H7 (cell line): ENCODE data around the gene MAP1S. TPM values are rescaled to one million over a fixed set of nuclear protein-coding genes. Genes with fewer than 3 reads are reported as not detected.
A peak's percentile ranks its signal among the peaks of the same experiment; 100 is the strongest.
"Not testable (repeated sequence)": the region's sequence is repeated elsewhere in the genome, so short reads cannot be mapped to it uniquely, and the experiment has no call there.

Source experiments
- DNase-seq: peaks from one replicate; pipeline ENCODE4 v3.0.0; 2012
- H3K27me3 ChIP-seq: 2 replicates; pipeline ENCODE4 v1.6.0; 2011; ENCODE audit warnings: mild to moderate bottlenecking, low read length; ENCODE audit not compliant: control insufficient read depth, insufficient read depth
- H3K36me3 ChIP-seq: replicated peaks from 2 replicates; pipeline ENCODE4 v1.5.1; 2011; ENCODE audit warnings: low read length; ENCODE audit not compliant: control insufficient read depth, insufficient read depth
- H3K4me3 ChIP-seq: 2 replicates; pipeline ENCODE4 v1.5.1; 2011; ENCODE audit warnings: low read depth, mild to moderate bottlenecking, control low read depth, low read length, moderate library complexity; ENCODE audit not compliant: insufficient read depth
- total RNA-seq: library from RNA; depleted of rRNA; stranded (reverse); fragments of >200 nt; shearing (Covaris generic); gene quantifications from 2 replicates; pipeline ENCODE4 v1.2.3, GENCODE V29; 2014

Gene MAP1S
- total RNA-seq, 1 experiment from 2014 or later = 28.0 TPM

DNA sequence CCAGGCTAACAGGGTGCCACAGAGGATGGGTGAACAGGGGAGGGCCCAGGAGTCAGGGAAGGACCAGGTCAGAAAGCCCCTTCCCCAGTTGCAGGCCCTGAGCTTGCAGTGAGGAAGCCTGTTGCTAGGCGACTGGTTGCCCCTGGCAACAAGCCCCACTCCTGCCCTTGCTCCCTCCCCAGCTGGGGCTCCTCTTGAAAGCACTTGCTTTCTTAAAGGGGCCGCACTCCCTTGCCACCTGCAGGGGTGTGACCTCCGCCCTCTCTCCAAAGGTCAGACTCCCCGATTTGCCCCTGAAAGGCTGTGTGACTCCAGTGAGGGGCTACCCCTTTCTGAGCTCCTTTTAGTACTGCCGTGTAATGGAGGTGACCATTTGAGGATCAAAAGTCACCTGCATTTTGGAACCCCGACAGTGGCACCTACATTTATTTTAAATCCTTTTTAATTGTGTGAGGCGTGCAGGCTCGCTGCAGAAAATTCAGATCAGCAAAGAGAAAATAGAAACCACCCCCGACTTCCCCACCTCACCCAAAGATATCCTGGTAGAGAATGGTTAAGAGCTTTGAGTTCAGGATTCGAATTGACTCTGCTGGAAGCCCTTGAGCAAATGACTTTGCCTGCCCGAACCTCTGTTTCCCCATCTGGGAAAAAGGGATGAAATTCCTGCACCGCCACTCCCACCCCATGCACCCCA, 36.8 kb downstream of the MAP1S start:
- Histone ChIP-seq H3K4me3 (no peak overlapping the region), H3K36me3 (no peaks in the 10 kb centered on the region), H3K27me3 (no peaks in the 10 kb centered on the region)
- DNase-seq = peak; percentile 94

DNA sequence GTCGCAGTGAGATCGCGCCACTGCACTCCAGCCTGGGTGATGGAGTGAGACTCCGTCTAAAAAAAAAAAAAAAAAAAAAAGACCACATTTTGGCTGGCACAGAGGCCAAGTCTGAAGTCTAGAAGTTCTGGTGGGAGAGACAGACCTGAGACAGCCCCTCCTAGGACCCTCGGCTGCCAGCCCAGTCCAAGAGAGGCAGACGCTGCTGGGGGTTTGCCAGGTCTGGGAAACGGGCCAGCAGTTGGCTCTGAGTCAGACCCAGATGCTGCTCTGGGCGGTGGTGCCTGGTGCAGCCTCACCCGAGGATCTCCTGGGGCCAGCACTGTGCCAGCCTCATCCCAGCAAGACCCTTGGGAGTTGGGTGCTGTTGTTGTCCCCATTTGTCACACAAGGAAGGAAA, 37.8 kb downstream of the MAP1S start:
- Histone ChIP-seq H3K36me3 (no peaks in the 10 kb centered on the region), H3K27me3 (no peaks in the 10 kb centered on the region)
- DNase-seq = no peak

DNA sequence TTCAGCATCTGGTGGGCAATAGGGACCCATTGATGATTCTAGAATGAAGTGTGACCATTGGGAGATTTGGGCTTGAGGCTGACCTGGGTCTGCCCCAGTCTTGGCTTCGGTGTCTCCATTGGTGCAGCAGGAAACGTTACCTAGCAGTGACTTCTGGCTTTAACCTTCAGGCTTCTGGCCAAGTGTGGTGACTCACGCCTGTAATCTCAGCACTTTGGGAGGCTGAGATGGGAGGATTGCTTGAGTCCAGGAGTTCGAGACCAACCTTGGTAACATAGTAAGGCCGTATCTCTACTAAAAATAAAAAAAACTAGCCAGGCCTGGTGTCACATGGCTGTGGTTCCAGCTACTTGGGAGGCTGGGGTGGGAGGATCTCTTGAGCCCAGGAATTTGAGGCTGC, 39.2 kb downstream of the MAP1S start:
- Histone ChIP-seq H3K27me3 (no peaks in the 10 kb centered on the region), H3K36me3 (no peaks in the 10 kb centered on the region), H3K4me3 (no peak overlapping the region)
- no peak for DNase-seq

More for the DNA sequence above, 37.8 kb downstream of the MAP1S start:
- H3K4me3 ChIP-seq = no peak overlapping the region

DNA sequence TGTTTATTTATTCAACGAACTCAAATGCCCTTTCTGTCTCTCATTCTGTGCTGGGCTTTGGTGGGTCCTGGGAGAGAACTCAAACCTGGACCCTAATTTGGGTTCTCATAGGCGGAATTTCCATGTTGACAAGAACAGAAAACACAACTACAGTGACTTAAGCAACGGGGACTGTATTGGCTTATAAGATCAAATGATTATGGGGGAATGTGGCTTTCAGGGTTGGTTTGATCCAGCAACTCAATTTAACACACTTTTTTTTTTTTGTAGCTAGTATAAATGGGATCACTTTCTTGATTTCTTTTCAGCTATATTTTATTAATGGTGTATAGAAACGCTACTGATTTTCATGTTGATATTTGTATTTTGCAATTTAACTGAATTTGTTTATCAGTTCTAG, 41.9 kb downstream of the MAP1S start:
- Histone ChIP-seq H3K4me3 (no peak overlapping the region), H3K36me3 (no peaks in the 10 kb centered on the region), H3K27me3 (no peaks in the 10 kb centered on the region)
- DNase-seq = no peak

DNA sequence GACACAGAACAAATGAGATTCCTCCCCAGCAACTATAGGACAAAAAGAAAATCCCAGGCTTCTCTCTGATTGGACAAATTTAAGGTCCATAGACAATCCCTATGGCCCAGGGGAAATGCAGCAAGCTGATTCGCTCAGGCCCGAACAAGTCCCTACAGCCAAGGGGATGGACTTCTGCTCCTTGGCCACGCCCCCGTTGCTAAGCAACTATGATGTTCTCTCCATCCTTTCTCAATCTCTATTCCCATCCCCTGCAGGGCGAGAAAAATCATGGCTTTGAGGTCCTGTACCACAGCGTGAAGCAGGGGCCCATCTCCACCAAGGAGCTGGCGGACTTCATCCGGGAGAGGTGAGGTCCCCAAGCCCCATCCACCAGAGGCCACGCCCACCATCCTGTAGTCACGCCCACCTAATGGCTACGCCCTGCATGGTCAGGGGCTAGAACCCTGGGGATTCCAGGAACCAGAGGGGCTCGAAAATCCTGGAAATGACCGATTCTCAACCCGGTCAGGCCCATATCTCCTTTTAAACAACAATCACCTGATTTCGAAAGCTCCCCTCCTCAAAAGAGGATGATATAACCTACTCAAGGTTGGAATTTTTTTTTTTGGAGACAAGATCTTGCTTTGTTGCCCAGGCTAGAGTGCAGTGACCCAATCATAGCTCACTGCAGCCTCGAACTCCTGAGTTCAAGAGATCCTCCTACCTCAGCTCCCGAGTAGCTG, 43.4 kb downstream of the MAP1S start:
- Histone ChIP-seq H3K27me3 (no peaks in the 10 kb centered on the region), H3K4me3 (peak overlapping the region; percentile 24; the same call in 1 of the 2 replicates), H3K36me3 (no peaks in the 10 kb centered on the region)
- DNase-seq = peak; percentile 95

DNA sequence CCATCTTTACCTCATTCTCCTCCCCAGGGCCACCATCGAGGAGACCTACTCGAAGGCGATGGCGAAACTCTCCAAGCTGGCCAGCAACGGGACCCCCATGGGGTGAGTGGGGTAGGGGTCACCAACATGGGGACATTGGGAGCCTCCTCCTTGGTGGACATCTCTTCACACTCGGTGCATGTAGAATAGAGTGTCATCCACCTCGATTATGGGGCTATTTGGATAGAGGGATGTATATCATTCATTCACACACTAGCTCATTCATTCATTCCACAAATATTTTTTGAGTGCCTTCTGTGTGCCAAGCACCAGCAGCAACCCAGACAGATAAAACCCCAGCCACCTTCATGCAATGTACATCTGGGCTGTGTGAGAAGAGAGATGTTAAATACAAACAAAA, 45.1 kb downstream of the MAP1S start:
- Histone ChIP-seq H3K4me3 (no peak overlapping the region), H3K27me3 (no peaks in the 10 kb centered on the region), H3K36me3 (no peaks in the 10 kb centered on the region)
- DNase-seq = no peak

DNA sequence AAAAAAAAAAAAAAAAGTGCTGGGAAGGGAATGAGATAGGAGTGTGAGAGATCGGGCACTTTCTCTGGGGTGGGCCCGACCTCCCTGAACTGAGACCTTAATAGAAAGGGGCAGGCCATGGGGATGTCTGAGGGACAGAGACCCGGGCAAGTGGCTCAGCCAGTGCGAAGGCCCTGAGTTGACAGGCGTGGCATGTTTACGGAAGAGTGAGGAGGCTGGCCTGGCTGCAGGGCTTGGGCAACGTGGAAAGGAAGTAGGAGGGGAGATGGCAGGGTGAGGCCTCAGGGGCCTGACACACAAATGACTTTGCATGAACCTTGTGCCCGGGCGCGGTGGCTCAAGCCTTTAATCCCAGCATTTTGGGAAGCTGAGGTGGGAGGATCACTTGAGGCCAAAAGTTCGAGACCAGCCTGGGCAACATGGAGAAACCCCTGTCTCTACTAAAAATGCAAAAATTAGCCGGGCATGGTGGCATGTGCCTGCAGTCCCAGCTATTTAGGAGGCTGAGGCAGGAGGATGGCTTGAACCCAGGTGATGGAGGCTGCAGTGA, 45.9 kb downstream of the MAP1S start:
- no peak overlapping the region for H3K4me3 ChIP-seq
- no peaks in the 10 kb centered on the region for H3K27me3 ChIP-seq
- DNase-seq = no peak
- no peaks in the 10 kb centered on the region for H3K36me3 ChIP-seq

DNA sequence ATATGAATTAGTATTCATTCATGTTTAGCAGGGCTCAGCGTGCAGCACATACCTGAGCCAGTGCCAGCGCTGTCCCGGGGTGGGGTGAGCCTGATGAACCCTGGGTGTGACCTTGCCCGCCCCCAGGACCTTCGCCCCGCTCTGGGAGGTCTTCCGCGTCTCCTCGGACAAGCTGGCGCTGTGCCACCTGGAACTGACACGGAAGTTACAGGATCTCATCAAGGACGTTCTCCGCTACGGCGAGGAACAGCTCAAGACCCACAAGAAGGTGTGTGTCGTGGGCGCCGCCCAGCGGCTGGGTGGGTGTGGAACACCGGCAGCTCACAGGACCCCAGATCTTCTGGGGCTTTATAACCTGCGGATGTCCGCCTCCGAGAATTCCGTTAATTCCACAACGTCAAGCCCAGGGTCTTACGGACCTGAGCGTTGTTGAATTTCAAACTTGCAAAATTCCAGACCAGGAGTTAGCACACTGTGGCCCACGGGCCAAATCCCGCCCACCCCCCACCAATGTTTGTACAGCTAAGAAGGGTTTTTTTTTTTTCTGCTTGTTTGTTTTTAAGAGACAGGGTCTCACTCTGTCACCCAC, 47.4 kb downstream of the MAP1S start:
- H3K27me3 ChIP-seq = no peaks in the 10 kb centered on the region
- H3K4me3 ChIP-seq = 0 out of 2 replicates have a peak overlapping the region, but pooled peaks have one; percentile 1
- peak; percentile 89 for DNase-seq
- no peaks in the 10 kb centered on the region for H3K36me3 ChIP-seq

DNA sequence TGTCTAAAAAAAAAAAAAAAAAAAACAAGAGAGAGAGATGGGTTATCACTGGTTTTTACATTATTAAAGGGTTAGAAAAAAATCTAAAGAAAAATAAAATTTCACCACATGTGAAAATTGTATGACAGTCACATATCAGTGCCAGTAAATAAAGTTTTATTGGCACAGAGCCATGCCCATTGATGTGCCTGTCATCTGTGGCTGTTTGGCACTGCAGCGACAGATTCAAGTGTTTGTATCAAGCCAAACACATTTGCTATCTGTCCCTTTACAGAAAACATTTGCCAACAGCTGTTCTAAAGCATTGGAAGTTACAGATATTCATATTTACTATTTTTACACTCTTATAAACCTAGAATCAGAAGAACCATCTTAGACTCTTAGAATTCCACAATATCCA, 48.3 kb downstream of the MAP1S start:
- Histone ChIP-seq H3K27me3 (no peaks in the 10 kb centered on the region), H3K4me3 (no peak overlapping the region), H3K36me3 (peaks cover 2% of the 10 kb centered on the region)
- no peak for DNase-seq

DNA sequence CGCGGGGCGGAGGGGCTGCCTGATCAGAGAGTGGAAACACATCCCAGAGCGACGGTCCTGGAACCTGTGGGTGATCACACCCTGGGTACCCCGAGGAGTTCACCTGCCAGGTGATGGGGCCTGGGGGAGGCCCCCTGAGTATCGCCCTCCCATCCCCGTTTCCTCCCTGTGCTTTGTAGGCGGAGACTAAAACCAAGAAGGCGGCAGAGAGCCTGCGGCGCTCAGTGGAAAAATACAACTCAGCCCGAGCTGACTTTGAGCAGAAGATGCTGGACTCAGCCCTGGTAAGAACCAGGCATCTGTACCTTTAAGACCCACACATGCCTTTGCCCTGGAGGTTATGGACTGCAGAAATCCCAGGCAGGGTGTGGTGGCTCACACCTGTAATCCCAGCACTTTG, 51.3 kb downstream of the MAP1S start:
- Histone ChIP-seq H3K36me3 (peaks cover 2% of the 10 kb centered on the region), H3K4me3 (no peak overlapping the region), H3K27me3 (no peaks in the 10 kb centered on the region)
- DNase-seq = no peak

DNA sequence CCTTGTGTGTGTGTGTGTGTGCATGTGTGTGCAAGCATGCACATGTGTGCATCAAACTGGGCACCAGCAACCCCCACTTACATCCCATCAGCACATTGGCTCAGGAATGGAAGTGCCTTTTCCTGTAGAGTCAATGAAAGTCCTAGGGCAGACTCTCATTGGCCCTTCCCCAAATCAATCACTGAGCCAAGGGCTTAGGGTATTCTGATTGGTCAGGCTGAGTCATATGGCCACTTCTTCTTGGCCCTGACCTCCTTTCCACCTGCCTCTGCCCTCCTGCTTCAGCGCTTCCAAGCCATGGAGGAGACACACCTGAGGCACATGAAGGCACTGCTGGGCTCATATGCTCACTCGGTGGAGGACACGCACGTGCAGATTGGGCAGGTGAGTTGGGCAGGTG, 52.9 kb downstream of the MAP1S start:
- no peak overlapping the region for H3K4me3 ChIP-seq
- H3K36me3 ChIP-seq = peaks cover 2% of the 10 kb centered on the region
- peak; percentile 51 for DNase-seq
- no peaks in the 10 kb centered on the region for H3K27me3 ChIP-seq

DNA sequence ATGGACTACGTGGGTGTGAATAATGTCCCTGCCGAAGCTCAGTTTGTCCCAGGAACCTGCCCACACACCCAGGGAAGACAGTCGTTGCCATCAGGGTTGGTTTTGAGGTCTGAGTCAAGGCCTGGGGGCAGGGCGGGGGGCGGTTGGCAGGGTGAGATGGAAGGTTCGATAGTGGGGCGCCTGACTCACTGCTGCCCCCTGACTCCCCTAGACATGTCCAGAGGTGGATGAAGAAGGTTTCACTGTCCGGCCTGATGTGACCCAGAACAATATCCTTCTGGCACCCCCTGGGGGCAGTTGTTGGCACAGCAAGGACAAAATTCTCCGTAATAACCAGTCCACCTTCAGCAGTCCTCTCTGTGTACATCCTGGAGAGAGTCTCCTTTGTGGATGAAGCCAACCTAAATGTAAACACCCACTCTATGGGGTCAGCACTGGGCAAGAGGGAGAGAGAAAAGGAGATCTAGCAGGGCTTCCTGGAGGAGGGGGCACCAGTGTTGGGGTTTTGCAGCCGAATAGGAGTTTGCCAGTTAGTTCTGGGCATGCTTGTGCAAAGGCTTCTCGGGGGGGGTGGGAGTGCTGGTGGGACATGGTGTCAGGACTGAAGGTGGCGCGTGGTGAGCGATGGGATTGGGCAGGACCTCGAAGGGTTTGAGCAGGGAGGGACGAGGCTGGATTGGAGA, 56.1 kb downstream of the MAP1S start:
- peak; percentile 86 for DNase-seq
- H3K36me3 ChIP-seq = peaks cover 2% of the 10 kb centered on the region
- no peak overlapping the region for H3K4me3 ChIP-seq
- H3K27me3 ChIP-seq = no peaks in the 10 kb centered on the region; the same call in 1 of the 2 replicates

DNA sequence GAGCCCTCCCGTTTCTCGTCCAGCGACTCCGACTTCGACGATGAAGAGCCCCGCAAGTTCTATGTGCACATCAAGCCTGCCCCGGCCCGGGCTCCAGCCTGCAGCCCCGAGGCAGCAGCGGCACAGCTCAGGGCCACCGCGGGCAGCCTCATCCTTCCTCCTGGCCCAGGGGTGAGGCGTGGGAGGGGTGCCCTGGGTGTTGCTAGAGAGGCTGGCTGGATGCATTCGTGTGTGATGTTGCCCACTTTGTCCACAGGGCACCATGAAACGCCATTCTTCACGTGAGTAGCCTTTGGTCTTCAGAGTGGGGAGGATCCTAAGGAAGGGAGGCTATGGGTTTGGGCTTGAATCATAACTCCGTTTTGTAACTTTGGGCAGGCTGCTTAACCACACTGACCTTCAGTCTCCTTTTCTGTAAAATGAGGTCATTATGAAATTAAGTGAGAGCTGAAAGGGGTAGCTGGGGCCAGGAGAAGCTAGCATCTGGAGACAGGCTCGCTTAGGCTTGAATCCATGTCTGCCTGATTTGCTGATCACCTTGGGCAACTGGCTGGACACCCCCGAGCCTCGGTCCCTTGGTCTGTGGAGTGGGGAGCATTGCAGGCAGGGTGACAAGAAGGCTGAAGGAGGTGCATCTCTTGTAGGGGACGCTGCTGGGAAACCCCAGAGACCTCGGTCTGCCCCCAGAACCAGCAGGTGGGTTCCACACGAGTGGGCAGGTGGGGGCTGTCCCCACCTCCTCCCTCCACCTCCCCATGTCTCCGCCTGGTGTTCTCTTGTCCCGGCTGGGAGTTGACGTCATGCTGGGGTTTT, 56.9 kb downstream of the MAP1S start:
- H3K4me3 ChIP-seq = no peak overlapping the region
- DNase-seq = no peak
- peaks cover 2% of the 10 kb centered on the region for H3K36me3 ChIP-seq
- H3K27me3 ChIP-seq = no peaks in the 10 kb centered on the region; the same call in 1 of the 2 replicates

DNA sequence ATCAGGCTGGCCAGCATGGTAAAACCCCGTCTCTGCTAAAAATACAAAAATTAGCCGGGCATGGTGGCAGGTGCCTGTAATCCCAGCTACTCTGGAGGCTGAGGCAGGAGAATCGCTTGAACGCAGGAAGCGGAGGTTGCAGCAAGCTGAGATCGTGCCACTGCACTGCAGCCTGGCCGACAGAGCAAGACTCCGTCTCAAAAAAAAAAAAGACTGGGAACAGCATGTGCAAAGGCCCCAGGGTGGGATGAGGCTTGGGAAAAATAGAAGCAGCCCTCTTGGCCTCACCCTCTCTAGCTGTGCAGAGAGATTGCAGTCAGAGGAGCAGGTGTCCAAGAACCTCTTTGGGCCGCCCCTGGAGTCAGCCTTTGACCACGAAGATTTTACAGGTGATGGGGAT, 58.6 kb downstream of the MAP1S start:
- not testable (repeated sequence) for H3K36me3 ChIP-seq, DNase-seq, H3K4me3 ChIP-seq, H3K27me3 ChIP-seq
